SH-SY5Y (cell line): ENCODE results near the gene CCDC142.

ENCODE experiments used
- GATA2 ChIP-seq: IDR thresholded peaks from 2 replicates; pipeline ENCODE4 v1.6.1; 2011; ENCODE audit warnings: mild to moderate bottlenecking, low read depth, low read length
- GATA3 ChIP-seq: IDR thresholded peaks from 2 replicates; pipeline ENCODE4 v1.6.1; 2011; ENCODE audit warnings: low read depth, mild to moderate bottlenecking, low read length, moderate library complexity

The CCDC142 gene

GRCh38 chr2:74507926-74508520 is 25.2 kb upstream of the CCDC142 start:
- no peak for TF ChIP-seq GATA3
- no peak; the same call in 1 of the 2 replicates for TF ChIP-seq GATA2

GRCh38 chr2:74507145-74507925 is 24.5 kb upstream of the CCDC142 start, which contains the start of gene PCGF1:
TSS of gene PCGF1 (minus strand) at chr2:74507695. CDS start at chr2:74507668, 27 bp downstream.
- TF ChIP-seq GATA2 (peak; percentile 87), GATA3 (no peak)

GRCh38 chr2:74505448-74506246 is 22.8 kb upstream of the CCDC142 start:
- TF ChIP-seq GATA3 (no peak), GATA2 (no peak)

- TF ChIP-seq GATA3, result no peak
- no peak for TF ChIP-seq GATA2
Measured at GRCh38 chr2:74504591-74504990, 21.8 kb upstream of the CCDC142 start.

- TF ChIP-seq GATA2 (no peak), GATA3 (no peak)
Measured at GRCh38 chr2:74503506-74504475, 21.0 kb upstream of the CCDC142 start.

- no peak for TF ChIP-seq GATA3
- TF ChIP-seq GATA2, result no peak
Measured at GRCh38 chr2:74502720-74503505, 20.1 kb upstream of the CCDC142 start.

- TF ChIP-seq GATA2 (no peak), GATA3 (no peak)
Measured at GRCh38 chr2:74502147-74502719, 19.4 kb upstream of the CCDC142 start.

GRCh38 chr2:74501335-74502071 is 18.7 kb upstream of the CCDC142 start:
- TF ChIP-seq GATA3, result no peak
- no peak for TF ChIP-seq GATA2

- TF ChIP-seq GATA2 (no peak), GATA3 (no peak)
Measured at GRCh38 chr2:74500578-74500946, 17.8 kb upstream of the CCDC142 start.

- TF ChIP-seq GATA2 (no peak), GATA3 (no peak)
Measured at GRCh38 chr2:74499940-74500577, 17.3 kb upstream of the CCDC142 start.

GRCh38 chr2:74499267-74499939 is 16.6 kb upstream of the CCDC142 start, which contains the start of gene LBX2:
TSS of gene LBX2 (minus strand) at chr2:74499603. CDS start at chr2:74499537, 66 bp downstream.
- TF ChIP-seq GATA3, result no peak
- no peak for TF ChIP-seq GATA2
